Measurements from ENCODE around the gene DGKE. TPM values are rescaled to one million over a fixed set of nuclear protein-coding genes. Genes with fewer than 3 reads are reported as not detected.

Gene DGKE
- total RNA-seq, 1 experiment from 2014 or later, result 8.5 TPM

DNA sequence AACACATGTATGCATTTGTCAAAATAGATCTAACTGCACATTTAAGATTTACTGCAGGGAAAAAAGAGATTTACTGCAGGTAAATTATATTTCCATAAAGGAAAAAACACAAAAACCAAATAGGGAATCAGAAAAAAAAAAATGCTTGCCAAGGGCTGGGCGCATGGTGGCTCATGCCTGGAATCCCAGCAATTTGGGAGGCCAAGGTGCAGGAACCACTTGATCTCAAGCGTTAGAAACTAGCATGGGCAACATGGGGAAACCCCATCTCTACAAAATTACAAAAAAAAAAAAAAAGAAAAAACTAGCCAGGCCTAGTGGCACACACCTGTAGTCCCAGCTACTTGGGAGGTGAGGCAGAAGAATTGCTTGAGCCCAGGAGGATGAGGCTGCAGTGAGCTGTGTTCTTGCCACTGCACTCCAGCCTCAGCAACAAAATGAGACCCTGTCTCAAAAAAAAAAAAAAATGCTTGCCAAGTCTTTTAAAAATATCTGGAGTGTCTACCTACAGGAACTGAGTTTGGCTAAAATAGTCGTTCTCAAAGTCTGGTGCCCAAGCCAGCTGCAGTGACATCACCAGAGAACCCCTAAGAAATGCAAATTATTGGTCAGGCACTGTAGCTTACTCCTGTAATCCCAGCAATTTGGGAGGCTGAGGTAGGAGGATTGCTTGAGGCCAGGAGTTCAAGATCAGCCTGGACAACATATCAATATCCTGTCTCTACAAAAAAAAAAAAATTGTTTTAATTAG lies 62.4 kb downstream of the DGKE start:
- no peak overlapping the region for H3K27ac Mint-ChIP-seq
- H3K36me3 Mint-ChIP-seq, result peaks cover 56% of the 10 kb centered on the region
- no peak overlapping the region for H3K4me3 Mint-ChIP-seq
- ChIA-PET CTCF (interaction anchor here (1.0 kb wide), 1 partner anchor 77 kb away, joined by 3 read pairs; no protein-coding TSS in a partner anchor), POLR2A (no interaction called here)
- peaks cover 15% of the 10 kb centered on the region for H3K4me1 Mint-ChIP-seq
- H3K27me3 Mint-ChIP-seq (ENCODE audit: low read depth), result no peaks in the 10 kb centered on the region
- ATAC-seq (no peak), DNase-seq (ENCODE audit: low spot score) (no peak)
- TF ChIP-seq ZNF281 (CRISPR knock-in tag; IDR thresholded peaks at IDR 0.05) (no peak), CTCF (IDR thresholded peaks at IDR 0.05) (no peak), ERG (CRISPR knock-in tag; IDR thresholded peaks at IDR 0.05) (no peak), ZBTB43 (CRISPR knock-in tag; IDR thresholded peaks at IDR 0.05) (no peak), E2F4 (CRISPR knock-in tag; IDR thresholded peaks at IDR 0.05; ENCODE audit: borderline replicate concordance, low read depth) (no peak), ZNF121 (CRISPR knock-in tag; IDR thresholded peaks at IDR 0.05) (no peak), NR1H2 (CRISPR knock-in tag; IDR thresholded peaks at IDR 0.05) (no peak), HMGA2 (CRISPR knock-in tag; IDR thresholded peaks at IDR 0.05) (no peak), CREM (CRISPR knock-in tag; IDR thresholded peaks at IDR 0.05) (no peak), SMAD3 (CRISPR knock-in tag; IDR thresholded peaks at IDR 0.05; ENCODE audit: borderline replicate concordance) (no peak), TEAD1 (CRISPR knock-in tag; IDR thresholded peaks at IDR 0.05) (no peak)
- TF ChIP-seq, protein P1, sequence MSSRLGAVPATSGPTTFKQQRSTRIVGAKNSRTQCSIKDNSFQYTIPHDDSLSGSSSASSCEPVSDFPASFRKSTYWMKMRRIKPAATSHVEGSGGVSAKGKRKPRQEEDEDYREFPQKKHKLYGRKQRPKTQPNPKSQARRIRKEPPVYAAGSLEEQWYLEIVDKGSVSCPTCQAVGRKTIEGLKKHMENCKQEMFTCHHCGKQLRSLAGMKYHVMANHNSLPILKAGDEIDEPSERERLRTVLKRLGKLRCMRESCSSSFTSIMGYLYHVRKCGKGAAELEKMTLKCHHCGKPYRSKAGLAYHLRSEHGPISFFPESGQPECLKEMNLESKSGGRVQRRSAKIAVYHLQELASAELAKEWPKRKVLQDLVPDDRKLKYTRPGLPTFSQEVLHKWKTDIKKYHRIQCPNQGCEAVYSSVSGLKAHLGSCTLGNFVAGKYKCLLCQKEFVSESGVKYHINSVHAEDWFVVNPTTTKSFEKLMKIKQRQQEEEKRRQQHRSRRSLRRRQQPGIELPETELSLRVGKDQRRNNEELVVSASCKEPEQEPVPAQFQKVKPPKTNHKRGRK (CRISPR knock-in tag; IDR thresholded peaks at IDR 0.05; ENCODE audit: borderline replicate concordance), result no peak
- H3K9me3 Mint-ChIP-seq, result no peaks in the 10 kb centered on the region

DNA sequence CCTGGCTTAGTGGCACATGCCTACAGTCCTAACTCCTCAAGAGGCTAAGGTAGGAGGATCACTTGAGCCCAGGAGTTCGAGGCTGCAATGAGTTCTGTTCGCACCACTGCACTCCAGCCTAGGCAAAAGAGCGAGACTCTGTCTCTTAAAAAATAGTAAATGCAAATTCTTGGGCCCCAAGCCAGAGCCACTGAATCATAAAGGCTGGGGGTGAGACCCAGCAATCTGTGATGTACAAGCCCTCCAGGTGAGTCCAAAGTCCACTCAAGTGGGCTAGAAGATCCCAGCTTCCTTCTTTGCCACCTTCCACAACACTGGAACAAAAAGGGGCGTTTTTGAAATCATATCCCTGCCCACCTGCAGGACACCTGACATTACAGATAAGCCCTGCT lies 63.0 kb downstream of the DGKE start:
- Mint-ChIP-seq H3K4me1 (peaks cover 19% of the 10 kb centered on the region), H3K36me3 (peaks cover 61% of the 10 kb centered on the region), H3K9me3 (no peaks in the 10 kb centered on the region), H3K4me3 (no peak overlapping the region), H3K27me3 (ENCODE audit: low read depth) (no peaks in the 10 kb centered on the region), H3K27ac (no peak overlapping the region)
- DNase-seq (ENCODE audit: low spot score) (no peak), ATAC-seq (no peak)
- ChIA-PET POLR2A (no interaction called here), CTCF (interaction anchor here (1.0 kb wide), 1 partner anchor 77 kb away, joined by 3 read pairs; no protein-coding TSS in a partner anchor)
- TF ChIP-seq JAZF1 (CRISPR knock-in tag; IDR thresholded peaks at IDR 0.05), result no peak
- no peak for TF ChIP-seq SMAD3 (CRISPR knock-in tag; IDR thresholded peaks at IDR 0.05; ENCODE audit: borderline replicate concordance)
- no peak for TF ChIP-seq ZNF138 (CRISPR knock-in tag; conservative IDR thresholded peaks at IDR 0.05)
- no peak for TF ChIP-seq ZBTB21 (CRISPR knock-in tag; IDR thresholded peaks at IDR 0.05; ENCODE audit: borderline replicate concordance)
- TF ChIP-seq IRF2 (CRISPR knock-in tag; IDR thresholded peaks at IDR 0.05; ENCODE audit: borderline replicate concordance, low read depth), result no peak
- no peak for TF ChIP-seq HMGA2 (CRISPR knock-in tag; IDR thresholded peaks at IDR 0.05)
- TF ChIP-seq, protein P2, sequence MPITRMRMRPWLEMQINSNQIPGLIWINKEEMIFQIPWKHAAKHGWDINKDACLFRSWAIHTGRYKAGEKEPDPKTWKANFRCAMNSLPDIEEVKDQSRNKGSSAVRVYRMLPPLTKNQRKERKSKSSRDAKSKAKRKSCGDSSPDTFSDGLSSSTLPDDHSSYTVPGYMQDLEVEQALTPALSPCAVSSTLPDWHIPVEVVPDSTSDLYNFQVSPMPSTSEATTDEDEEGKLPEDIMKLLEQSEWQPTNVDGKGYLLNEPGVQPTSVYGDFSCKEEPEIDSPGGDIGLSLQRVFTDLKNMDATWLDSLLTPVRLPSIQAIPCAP (CRISPR knock-in tag; IDR thresholded peaks at IDR 0.05), result no peak
- TF ChIP-seq, protein P3, sequence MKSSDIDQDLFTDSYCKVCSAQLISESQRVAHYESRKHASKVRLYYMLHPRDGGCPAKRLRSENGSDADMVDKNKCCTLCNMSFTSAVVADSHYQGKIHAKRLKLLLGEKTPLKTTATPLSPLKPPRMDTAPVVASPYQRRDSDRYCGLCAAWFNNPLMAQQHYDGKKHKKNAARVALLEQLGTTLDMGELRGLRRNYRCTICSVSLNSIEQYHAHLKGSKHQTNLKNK (CRISPR knock-in tag; IDR thresholded peaks at IDR 0.05), result no peak
- TF ChIP-seq FOXJ3 (CRISPR knock-in tag; IDR thresholded peaks at IDR 0.05; ENCODE audit: borderline replicate concordance), result no peak
- no peak for TF ChIP-seq CTCF (IDR thresholded peaks at IDR 0.05)

Measured in WTC11 (cell line).